Fibroblast of pulmonary artery (primary cell): ENCODE data around the gene IRF2BP1.

Experiments
- DNase-seq: peaks from one replicate; pipeline ENCODE4 v3.0.0-alpha.2; 2010; ENCODE audit warnings: low read depth
- H3K4me3 ChIP-seq: replicated peaks from 2 replicates; pipeline ENCODE4 v1.5.1; 2011; ENCODE audit warnings: low read depth, mild to moderate bottlenecking, control low read depth, low read length, moderate library complexity
- TF ChIP-seq, protein P1 (sequence below): IDR thresholded peaks from 2 replicates; pipeline ENCODE4 v1.5.1; 2011; ENCODE audit warnings: mild to moderate bottlenecking, control low read depth, low read length, inconsistent platforms; ENCODE audit errors: missing control alignments

IRF2BP1 gene

DNA sequence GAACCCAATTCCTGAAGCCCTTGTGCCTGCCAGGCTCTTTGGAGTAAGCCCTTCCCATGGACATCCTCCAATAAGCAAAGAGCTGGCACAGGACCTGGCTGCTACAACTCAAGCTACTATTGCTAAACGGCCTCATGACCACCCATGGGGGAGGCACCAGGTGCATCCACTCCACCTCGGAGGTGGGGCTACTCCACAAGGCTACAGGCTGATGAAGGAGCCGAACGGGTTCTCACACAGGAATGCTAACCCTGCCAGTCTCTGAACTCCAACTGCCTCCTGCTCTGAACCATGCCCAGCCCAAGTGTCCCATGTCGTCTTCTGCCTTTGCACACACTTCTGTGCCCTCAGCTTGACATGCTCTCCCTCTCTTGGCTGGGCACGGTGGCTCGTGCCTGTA lies 33.0 kb downstream of the IRF2BP1 start:
- H3K4me3 ChIP-seq: no peak overlapping the region
- TF ChIP-seq, protein P1, sequence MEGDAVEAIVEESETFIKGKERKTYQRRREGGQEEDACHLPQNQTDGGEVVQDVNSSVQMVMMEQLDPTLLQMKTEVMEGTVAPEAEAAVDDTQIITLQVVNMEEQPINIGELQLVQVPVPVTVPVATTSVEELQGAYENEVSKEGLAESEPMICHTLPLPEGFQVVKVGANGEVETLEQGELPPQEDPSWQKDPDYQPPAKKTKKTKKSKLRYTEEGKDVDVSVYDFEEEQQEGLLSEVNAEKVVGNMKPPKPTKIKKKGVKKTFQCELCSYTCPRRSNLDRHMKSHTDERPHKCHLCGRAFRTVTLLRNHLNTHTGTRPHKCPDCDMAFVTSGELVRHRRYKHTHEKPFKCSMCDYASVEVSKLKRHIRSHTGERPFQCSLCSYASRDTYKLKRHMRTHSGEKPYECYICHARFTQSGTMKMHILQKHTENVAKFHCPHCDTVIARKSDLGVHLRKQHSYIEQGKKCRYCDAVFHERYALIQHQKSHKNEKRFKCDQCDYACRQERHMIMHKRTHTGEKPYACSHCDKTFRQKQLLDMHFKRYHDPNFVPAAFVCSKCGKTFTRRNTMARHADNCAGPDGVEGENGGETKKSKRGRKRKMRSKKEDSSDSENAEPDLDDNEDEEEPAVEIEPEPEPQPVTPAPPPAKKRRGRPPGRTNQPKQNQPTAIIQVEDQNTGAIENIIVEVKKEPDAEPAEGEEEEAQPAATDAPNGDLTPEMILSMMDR: no peak
- no peak for DNase-seq

DNA sequence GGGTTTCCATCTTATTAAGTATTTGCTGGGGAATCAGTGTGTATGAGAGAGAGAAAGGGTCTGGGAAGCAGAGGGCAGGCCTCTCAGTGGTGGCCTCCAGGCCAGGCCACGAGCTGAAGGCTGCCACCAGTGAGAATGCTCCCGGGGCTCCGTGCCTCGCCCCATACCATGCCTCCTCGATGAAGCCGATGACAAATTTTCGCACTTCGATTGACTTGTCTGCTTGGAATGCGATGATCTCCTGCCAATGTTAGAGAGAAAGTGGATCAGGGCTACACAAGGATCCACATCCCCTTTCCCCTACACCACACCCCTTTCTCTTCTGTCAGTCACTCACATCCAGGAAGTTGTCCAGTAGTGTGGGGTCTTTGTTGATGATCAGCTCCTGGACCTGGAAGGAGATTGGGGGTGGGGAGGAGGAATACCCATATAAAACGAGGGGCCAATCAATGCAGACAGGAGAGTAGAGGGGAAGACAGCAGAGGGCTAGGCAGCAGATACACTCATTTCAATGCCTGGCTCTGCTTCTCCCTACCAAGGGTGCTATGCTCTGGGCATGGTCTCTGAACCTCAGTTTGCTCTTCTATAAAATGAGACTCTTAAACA lies 33.7 kb downstream of the IRF2BP1 start:
- no peak for DNase-seq
- H3K4me3 ChIP-seq: no peak overlapping the region
- TF ChIP-seq, protein P1: no peak

DNA sequence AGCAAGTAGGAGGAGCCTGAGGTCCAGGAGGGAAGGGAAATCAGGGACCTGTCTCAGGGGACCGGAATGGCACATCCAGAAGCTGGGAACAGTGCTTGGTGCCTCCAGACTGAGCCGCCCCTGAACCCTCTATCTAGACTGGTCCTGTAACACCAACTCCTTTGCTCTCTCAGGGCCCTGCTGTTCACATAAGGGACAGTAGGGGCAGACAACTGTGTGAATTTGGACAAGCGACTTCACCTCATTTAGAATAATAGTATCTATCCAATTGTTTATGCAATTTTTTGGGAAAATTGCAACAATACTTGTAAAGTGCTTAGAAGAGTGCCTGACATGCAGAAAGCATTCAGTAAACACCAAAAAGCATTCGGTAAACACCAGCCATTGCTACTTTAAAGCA lies 37.0 kb downstream of the IRF2BP1 start:
- no peak overlapping the region for H3K4me3 ChIP-seq
- peak; percentile 9 for DNase-seq
- TF ChIP-seq, protein P1: peak; percentile 39

DNA sequence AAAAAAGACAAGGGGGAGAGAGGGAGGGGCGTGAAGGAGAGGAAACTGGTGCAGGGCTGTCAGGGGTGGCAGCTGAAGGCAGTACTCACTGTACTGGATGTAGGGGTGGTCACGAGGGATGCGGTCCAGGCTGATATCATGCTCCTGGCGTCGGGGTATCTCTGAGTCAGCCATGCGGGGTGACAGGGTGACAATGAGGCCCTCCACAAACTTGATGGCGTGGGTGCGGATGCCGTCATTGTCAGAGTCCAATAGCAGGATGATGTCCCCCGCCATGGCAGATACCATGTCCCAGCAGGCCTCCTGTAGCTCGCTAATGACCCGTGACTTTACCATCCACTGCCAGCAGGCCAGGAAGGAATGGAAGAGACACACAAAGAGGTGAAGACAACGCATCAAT lies 38.3 kb downstream of the IRF2BP1 start:
- no peak overlapping the region for H3K4me3 ChIP-seq
- TF ChIP-seq, protein P1: no peak
- no peak for DNase-seq

DNA sequence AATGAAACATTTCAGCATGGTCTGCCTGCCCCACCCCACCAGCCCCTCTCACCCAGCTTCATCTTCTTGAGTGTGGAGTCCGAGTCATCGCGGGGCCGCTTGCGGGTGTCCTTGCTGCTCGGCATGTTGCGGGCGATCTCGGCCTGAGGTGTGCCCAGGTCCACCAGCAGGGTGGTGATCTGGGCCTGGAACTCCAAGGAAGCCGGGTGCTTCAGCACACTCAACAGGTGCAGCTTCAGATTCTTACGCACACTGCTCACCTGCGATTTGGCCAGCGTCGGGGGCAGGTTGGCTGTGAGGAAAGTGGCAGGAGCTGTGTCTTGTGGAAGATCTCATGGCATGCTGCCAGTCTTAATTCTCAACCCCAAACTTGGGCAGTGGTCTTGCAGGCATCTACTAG lies 43.7 kb downstream of the IRF2BP1 start:
- no peak overlapping the region for H3K4me3 ChIP-seq
- TF ChIP-seq, protein P1: no peak
- no peak for DNase-seq

DNA sequence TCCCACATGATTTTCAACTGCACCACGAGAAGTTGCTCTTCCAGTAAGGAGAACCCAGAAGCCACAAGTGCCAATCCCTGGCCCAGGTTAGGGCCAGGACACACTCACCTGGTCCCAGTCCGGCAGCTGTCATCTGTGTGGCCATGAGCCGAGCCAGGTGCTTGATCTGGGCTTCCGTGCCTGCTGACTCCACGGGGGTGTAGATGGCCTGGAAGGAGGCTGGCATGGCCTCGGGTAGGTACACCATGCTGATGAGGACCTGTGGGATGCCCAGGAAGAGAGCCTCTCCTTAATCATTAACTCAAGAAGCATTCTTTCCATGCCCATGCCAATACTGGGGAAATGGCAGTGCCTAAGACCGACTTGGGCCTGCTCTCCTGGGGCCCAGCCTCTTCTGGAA lies 51.0 kb downstream of the IRF2BP1 start:
- TF ChIP-seq, protein P1: no peak
- DNase-seq: no peak
- no peak overlapping the region for H3K4me3 ChIP-seq
